HG03196 (cell line): ENCODE data around the gene ADGRG6.
A peak's percentile ranks its signal among the peaks of the same experiment; 100 is the strongest.
"Not testable (repeated sequence)": the region's sequence is repeated elsewhere in the genome, so short reads cannot be mapped to it uniquely, and the experiment has no call there.

Experiments used
- ATAC-seq: cut with Tn5 transposase; IDR thresholded peaks from one replicate; pipeline ENCODE4 v1.9.1; 2021; ENCODE audit not compliant: unreplicated experiment

ADGRG6 gene

DNA sequence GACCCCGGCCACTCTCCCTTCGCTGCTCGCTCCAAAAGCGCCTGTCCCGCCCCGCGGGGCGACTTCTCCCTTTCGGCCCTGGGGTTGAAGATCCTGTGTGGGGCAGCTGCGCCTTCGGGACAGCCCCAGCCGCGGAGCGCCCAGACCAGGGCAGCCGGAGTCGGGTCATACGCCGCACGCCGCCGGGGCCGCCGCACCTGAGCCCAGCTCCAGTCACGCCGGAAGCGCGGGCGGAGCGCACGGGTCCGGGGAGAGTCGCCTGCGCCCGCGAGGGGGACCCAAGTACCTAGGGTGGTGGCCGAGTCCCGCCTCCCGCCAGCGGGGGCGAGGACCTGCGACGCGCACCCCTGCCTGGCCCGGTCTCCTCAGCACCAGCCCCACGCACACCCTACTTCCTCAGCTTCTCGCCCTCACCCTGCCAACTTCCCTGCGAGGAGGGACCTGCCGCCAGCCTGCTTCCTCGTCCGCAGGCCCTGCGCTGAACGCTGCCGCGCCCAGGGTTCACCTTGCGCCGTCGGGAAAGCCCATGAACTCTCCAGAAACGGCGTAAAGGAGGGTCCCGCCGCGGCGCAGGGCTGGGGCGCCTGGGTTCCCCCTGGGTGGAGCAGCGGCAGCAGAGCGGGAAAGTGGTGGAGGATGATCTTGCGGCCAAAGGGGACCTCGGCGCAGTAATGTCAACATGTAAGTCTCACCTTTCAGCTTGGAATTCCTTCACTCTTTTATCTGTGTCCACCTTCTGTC lies at the start of gene ADGRG6:
ADGRG6 (plus strand) TSS at position 357 of the 741 bp plus-strand sequence; CDS start at position 680, 323 bp downstream.
- peak; percentile 76 for ATAC-seq

DNA sequence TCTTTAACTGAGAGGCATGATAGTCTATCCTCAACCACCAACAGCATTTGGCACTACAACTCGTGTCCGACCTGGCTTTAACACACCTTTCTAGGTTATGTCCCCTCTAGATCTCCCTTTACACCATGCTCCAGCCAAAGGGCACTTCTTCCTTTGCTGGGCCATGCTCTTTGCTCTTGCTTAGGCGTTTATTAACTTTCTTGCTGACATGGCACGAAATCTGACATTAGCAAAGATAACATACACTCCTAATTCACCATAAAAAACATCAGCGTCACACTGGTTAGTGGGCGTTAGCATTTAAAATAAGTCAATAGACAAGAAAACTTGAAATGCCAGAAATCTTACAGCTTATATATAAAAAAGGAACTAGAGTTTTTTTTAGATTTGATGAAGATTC lies 47.3 kb upstream of the ADGRG6 start:
- ATAC-seq: no peak

DNA sequence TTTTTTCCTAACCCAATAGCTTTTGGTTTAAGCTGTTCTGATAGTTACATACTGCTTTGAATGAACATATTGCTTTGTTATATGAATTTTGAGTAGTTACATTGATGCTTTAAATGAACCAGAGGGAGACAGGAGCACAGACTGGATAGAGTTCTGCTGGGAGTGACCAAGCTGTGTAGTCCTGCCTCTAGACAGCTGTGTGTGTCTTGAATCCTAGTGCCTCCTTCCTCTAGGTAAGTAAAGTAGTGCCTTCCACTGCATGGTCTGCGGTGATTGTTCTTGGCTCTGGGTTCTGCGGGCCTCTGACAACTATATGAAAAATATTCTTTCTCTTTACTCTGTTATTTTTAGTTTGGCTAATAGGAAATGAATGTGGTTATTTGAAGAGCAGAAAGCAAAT lies 46.0 kb upstream of the ADGRG6 start:
- no peak for ATAC-seq

DNA sequence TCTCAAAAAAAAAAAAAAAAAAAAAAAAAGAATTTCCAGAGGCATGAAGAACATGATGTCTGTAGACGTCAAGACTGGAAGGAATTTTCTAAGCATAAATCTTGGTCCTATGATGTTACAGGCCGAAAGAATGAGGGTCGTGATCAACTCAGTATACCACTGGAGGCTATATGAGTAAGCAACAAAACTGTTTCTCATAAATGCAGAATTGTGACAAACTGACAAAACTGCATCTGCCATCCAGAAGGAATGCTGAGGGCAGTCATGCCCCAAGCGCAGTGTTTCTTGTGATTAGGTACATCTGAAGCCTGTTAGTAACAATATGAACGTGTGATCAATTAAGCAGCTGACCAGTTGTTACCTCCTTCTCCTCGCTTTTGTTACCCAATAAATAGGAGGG lies 43.5 kb upstream of the ADGRG6 start:
- ATAC-seq: no peak

DNA sequence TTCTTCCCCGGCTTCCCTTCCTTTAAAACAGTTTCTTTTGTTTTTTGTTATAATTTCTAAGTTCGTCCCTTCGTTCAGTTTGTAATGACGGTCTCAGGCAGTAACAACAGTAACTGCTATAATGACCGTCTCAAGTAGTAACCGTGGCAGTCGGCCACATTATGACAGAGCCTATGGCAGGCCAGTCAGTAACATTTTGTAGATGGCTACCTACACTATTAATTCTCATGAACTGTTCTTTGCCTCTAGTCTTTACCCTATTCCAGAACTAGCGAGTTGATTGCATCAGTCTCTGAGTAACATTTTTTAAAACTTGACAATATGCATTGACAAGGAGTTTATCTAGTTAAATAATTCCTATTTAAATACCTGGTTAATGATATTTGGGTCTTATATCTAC lies 43.0 kb upstream of the ADGRG6 start:
- ATAC-seq: no peak

DNA sequence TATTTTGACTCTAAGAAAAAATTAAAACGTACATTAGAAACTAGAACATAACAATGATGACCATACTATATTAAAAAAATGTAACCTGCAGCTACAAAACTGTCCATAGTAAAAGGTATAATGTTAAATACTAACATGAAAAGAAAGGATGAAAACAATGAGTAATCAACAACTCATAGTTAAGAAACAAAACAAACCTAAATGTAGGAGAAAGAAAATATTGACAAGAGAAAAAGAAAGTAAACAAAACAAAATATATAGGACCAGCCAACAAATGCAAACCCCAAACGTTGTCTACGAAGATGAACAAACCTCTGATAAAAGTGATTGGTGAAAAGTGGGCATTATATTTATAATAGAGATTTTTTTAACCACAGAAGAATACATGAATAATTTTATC lies 41.1 kb upstream of the ADGRG6 start:
- no peak for ATAC-seq

DNA sequence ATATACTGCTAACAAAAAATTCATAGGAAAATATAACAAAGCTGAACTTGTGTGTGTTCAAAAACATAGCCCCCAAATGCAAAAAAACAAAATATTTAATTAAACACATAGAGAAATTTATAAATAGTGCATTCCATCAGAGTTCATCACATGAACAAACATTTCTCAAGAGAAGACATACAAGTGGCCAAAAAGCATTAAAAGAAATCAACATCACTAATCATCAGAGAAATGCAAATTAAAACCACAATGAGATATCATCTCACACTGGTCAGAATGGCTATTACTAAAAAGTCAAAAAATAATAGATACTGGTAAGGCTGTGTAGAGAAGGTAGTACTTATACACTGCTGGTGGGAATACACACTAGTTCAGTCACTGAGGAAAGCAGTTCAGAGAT lies 39.6 kb upstream of the ADGRG6 start:
- no peak for ATAC-seq

DNA sequence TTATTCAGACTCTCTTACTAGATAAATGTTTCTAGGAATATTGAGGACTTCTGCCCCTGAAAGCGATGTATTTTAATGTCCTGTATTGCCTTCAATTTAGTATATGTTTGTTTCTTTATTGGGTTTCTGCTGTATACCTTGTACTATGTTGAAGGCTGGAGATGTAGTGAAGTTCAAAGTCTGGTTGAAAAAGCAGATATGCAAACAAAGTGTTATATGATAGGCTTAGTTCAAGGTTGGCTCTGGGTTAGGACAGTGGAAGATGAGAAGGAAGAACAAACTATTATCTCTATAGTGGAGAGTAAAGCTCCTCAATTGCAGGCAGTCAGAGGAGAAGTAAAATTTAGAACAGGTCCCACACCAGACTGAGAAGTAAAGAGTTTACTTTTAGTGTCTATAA lies 36.3 kb upstream of the ADGRG6 start:
- ATAC-seq: no peak

DNA sequence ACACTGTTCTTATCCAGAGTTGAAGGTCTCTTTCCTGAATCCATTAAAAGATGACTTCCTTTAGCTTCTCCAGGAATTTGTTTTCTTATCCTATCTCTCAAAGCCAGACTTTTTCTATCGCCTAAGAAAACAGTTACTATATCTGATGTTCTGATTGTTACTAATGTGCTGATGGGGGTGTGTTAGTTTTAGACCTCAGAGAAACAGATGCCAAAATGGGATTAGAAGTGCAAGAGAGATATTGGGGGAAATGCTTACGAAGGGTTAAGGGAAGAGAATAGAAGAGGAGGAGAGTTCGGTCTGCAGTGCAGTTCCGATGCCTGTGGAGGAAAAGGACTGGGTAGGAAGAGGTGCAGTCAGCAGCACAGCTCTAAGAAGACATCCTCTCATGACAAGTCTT lies 35.7 kb upstream of the ADGRG6 start:
- no peak for ATAC-seq

DNA sequence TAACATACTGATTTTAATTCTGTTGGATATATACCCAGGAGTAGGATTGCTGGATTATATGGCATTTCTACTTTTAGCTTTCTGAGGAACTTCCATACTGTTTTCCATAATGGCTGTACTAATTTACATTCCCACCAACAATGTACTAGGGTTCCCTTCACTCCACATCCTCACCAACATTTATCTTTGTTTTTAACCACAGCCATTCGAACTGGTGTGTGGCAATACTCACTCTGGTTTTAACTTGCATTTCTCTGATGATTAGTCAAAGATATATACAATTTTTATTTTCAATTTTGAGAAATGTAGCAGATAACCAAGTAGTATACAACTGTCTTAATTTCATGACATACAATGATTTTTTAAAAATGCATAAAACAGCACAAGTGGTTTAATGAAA lies 30.3 kb upstream of the ADGRG6 start:
- no peak for ATAC-seq

DNA sequence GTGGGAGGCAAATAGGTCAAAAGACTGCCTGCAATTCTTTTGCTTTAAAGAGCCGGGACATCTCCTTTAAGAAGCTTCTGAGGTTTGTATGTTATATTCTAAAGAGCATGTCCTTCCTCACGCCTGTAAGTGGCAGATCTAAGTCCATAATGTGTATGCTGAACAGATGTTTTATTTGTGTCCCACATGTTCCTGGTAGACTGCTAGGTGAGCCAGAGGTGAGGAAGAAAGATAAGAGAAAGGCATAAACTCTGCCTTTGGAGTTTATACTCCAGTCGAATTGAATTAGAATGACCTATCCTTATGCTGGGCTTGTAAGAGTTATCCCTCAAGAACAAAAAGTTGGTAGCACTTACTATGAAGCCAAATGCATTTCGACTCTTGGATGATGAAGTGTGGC lies 27.2 kb upstream of the ADGRG6 start:
- no peak for ATAC-seq

DNA sequence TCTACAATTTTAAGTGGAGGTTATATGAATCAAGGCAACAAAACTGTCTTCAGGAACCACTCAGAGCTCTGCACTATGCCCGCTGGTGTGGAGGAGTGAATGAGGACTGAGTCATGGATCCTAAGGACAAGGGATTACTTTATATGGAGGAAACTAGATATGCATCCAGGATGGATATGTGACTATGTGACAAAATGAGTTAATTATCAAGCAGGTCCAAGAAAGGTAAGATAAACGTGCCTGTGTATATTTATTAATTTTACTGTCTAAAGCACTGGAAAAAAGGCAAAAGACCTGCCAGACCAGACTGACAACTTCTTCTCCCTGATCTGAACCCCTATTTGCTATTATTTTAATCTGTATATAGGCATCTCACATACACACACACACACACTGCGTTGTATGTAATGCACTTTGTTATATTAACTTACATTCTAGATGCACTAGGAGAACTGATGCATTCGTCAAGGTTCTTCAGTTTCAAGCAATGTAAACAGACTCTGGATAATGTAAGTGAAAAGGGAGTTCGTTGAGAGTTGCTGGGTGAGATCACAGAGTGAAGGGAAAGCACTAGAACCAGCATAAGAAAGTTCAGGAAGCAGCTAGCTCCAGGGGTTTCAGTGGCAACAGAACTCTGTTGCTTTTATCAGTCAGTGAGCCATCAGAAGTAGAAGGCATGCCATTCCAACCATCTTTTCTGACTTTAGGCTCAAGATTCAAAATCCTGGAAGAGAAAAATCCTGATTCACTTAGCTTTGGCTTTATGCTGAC lies 26.4 kb upstream of the ADGRG6 start:
- no peak for ATAC-seq

DNA sequence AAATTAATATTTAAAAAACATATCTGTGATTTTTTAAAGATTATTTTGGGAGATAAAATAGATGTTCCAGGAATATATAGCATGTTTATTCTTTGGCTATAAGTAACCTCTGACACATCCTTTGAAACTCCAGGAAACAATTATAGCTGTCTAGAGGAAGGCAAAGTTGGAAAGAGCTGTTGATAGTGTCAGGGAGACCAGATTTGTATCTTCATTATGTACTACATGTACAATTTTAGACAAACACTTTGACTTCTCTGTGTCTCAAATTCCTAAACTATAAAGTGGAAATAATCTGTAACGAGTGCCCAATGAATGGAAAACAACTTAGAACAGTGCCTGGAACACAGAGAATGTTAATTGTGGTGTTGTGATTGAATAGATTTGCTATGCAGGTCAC lies 25.6 kb upstream of the ADGRG6 start:
- ATAC-seq: no peak

DNA sequence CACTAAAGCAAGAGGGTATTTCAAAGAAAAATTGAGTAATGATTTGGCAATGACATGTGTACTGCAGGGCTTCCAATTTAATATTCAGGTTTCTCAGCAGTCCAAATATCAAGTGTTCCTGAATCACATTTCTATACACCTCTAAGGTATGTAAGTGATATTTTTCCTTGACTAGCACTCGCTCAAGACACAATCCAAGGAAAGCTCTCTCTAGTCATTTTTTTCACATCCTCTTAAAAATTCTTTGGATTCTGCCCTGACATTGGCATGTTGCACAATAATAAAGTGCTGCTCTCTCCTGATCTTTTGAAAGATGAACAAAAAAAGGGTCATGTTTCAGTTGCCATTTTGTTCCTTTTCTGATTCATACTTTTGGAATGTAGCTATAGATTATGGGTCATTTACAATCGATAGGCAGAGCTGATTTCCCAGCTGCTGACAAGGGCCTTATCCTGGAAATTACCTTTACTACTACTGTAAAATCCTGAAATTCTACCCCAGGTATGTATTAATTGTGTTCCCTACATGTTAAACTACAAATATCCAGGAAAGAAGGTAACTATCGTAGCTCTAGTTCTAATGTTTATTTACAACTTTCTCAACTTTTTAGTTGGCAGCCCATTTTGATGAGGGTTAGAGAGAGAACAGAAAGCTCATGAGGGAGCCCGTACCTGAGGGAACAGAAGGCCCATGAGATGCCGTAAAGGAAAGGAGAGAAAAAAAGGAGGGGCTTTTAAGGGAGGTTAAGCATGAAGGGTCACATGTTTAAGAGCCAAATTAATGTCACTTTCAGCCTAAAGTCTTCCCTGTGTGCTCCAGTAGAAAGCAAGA lies 22.2 kb upstream of the ADGRG6 start:
- no peak for ATAC-seq

DNA sequence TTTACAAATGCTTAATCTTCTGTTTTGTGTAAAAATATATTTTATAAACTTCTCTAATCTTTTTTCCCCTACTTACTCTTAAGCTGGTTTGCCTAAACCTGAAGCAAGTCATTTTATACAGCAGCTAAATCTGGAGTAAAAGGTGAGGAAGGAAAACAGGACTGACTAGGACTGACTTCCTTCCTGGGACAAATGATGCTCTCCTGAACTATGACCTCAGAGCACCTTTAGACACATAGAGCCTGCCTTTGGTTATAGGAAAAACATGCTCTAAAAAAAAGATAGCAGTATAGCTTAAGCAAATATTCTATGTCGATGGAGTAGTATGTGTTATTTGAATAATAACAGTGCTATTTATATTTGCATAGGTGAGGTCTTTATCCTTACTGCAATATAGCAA lies 21.5 kb upstream of the ADGRG6 start:
- no peak for ATAC-seq

DNA sequence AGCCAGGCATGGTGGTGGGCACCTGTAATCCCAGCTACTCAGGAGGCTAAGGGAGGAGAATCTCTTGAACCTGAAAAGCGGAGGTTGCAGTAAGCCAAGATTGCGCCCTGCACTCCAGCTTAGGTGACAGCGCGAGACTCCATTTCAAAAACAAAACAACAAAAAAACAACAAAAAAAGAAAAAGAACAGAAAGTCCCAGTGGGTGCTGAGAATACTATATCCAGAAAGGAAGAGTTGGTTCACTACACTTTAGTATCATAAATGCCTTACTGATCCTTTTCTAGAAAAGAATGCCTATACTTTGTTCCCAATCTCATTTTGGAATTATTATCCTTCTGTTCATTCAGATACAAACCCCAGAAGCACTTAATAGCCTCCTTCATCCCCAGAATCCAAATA lies 20.9 kb upstream of the ADGRG6 start:
- no peak for ATAC-seq

DNA sequence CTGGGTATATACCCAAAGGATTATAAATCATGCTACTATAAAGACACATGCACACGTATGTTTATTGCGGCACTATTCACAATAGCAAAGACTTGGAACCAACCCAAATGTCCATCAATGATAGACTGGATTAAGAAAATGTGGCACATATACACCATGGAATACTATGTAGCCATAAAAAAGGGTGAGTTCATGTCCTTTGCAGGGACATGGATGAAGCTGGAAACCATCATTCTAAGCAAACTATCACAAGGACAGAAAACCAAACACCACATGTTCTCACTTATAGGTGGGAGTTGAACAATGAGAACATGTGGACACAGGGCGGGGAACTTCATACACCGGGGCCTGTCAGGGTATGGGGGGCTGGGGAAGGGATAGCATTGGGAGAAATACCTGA lies 18.7 kb upstream of the ADGRG6 start:
- ATAC-seq: not testable (repeated sequence)

DNA sequence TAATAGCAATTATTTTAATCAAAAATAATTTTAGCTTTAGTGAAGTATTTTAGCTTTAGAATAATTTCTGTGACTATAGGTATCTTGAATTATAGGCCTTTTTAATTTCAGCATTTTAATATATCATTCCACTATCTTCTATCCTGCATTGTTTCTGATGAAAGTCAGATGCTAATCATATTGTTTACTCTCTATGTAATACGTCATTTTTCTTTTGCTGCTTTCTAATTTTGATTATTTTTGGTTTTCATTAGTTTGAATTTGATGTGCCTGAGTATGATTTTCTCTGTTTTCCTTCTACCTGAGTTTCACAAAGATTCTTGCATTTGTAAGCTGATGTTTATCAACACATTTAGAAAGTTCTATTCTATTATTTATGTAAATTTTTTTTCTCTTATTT lies 17.4 kb upstream of the ADGRG6 start:
- no peak for ATAC-seq

DNA sequence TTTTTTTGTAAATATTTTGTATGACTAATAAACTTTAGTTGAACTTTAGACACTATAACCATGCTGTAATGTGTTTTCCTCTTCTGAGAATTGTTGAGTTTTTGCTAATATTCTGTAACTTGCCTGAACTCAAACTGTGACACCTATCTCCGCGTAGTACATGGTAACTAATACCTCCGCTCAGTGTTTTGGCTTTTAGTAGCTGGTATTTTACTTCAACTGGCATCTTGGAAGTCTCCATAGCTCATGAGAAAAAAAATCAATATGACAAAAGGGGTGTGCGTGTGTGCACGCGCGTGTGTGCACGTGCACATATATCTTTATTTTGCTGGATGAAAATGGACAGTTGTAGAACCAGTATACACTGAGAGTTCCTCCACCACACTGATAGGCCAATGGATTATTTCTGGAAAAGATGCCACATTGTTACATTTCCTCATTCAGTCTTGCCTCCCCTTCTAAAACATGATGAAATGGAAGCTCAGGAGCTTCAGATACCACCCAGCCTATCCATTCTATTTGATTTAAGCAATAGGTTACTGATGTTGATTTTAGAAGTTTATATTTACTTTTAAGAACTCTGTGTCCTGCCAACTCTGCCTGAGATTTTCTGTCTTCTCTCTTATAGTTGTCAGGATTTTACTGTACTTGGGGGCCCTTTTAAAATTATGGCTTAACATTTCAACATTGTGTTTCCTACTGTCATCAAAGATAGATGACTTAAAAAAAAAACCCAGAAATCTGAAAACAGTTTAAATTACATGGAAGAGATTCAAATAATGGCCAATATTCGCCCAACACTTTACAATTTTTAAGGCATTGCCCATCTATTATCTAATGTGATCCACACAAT lies 16.3 kb upstream of the ADGRG6 start:
- ATAC-seq: no peak

DNA sequence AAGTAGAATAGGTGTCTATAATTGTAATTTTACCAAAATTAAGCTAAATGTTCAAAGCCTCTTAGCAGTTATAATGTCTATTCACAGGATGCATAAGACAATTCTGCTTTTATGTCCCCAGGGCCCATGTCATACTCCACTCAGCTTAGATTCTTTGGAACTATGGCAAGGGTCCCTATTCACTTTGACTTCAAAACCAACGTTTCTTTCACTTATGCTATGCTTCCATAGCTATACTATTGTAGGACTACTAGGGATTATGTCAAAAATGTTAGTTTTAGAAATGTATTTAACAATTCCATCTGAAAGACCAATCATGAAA lies 15.8 kb upstream of the ADGRG6 start:
- ATAC-seq: no peak

DNA sequence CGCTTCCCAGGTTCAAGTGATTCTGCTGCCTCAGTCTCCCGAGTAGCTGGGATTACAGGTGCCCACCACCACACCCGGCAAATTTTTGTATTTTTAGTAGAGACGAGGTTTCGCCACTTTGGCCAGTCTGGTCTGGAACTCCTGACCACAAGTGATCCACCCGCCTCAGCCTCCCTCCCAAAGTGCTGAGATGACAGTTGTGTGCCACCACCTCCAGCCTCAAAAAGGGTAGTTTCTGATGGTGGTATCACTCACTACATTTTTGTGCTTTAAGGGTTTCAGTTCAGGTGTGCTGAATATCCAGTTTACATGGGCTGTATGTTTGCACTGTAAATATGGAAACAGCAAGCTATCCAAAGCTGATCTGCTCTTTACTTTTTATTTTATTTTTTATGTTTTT lies 12.1 kb upstream of the ADGRG6 start:
- ATAC-seq: no peak
